Stimulated activated naive CD8-positive, alpha-beta T cell treated with anti-CD3 and anti-CD28 coated beads, Interleukin-15, amount 100 ng/mL, for 72 hours (primary cell): ENCODE measurements around the gene C1orf35.

Source experiments
- ATAC-seq: fragments of 150-1000 bp; cut with Tn5 transposase; 2 replicates; pipeline ENCODE4 v1.10.0; 2021; ENCODE audit warnings: mild to moderate bottlenecking, moderate library complexity
- DNase-seq, 2 donors: peaks; one replicate each; pipeline ENCODE4 v3.0.0; 2021 to 2022
- H3K27ac Mint-ChIP-seq, 2 donors: one replicate each; pipeline ENCODE4 v1.8.0; 2022; ENCODE audit warnings: mild to moderate bottlenecking in 2 of 2, mixed read lengths in 2 of 2, moderate library complexity in 2 of 2
- H3K27me3 Mint-ChIP-seq: one replicate; pipeline ENCODE4 v1.8.0; 2022; ENCODE audit warnings: mixed read lengths
- H3K4me1 Mint-ChIP-seq: one replicate; pipeline ENCODE4 v1.8.0; 2022; ENCODE audit warnings: mild to moderate bottlenecking, mixed read lengths
- H3K4me3 Mint-ChIP-seq, 2 donors: one replicate each; pipeline ENCODE4 v1.8.0; 2022; ENCODE audit warnings: mild to moderate bottlenecking in 2 of 2, mixed read lengths in 2 of 2, moderate library complexity in 1 of 2
- H3K9me3 Mint-ChIP-seq, 2 donors: one replicate each; pipeline ENCODE4 v1.8.0; 2022; ENCODE audit warnings: mixed read lengths in 2 of 2

C1orf35 gene

GRCh38 chr1:228062812-228063211, 40.3 kb downstream of the C1orf35 start:
- peaks cover 29% of the 10 kb centered on the region for H3K4me1 Mint-ChIP-seq
- no peak overlapping the region for H3K27ac Mint-ChIP-seq
- H3K9me3 Mint-ChIP-seq, result no peaks in the 10 kb centered on the region
- DNase-seq (no peak), ATAC-seq (no peak)
- peaks cover 81% of the 10 kb centered on the region for H3K27me3 Mint-ChIP-seq
- H3K4me3 Mint-ChIP-seq, result no peak overlapping the region

- no peak for ATAC-seq
- Mint-ChIP-seq H3K4me3 (no peak overlapping the region), H3K27ac (no peak overlapping the region), H3K9me3 (no peaks in the 10 kb centered on the region), H3K4me1 (peaks cover 29% of the 10 kb centered on the region), H3K27me3 (peaks cover 86% of the 10 kb centered on the region)
- no peak for DNase-seq
Measured at GRCh38 chr1:228062085-228062791, 40.9 kb downstream of the C1orf35 start.

- peaks cover 86% of the 10 kb centered on the region for H3K27me3 Mint-ChIP-seq
- DNase-seq, result no peak
- ATAC-seq, result no peak
- H3K27ac Mint-ChIP-seq, result no peak overlapping the region
- no peaks in the 10 kb centered on the region for H3K9me3 Mint-ChIP-seq
- no peak overlapping the region for H3K4me3 Mint-ChIP-seq
- H3K4me1 Mint-ChIP-seq, result peaks cover 29% of the 10 kb centered on the region
Measured at GRCh38 chr1:228061411-228062084, 41.6 kb downstream of the C1orf35 start.

- no peak for DNase-seq
Measured at GRCh38 chr1:228060458-228061190, 42.5 kb downstream of the C1orf35 start.

GRCh38 chr1:228059634-228060457, 43.3 kb downstream of the C1orf35 start:
- H3K27me3 Mint-ChIP-seq, result peaks cover 79% of the 10 kb centered on the region
- H3K27ac Mint-ChIP-seq, result no peak overlapping the region
- no peaks in the 10 kb centered on the region for H3K9me3 Mint-ChIP-seq
- peaks cover 29% of the 10 kb centered on the region for H3K4me1 Mint-ChIP-seq
- peak overlapping the region; percentile 62 to 74 for H3K4me3 Mint-ChIP-seq
- DNase-seq (peak; percentile 69 to 78), ATAC-seq (peak; percentile 68)

More at GRCh38 chr1:228060458-228061190, 42.5 kb downstream of the C1orf35 start:
- peaks cover 86% of the 10 kb centered on the region for H3K27me3 Mint-ChIP-seq
- peak overlapping the region; percentile 16 to 74 for H3K4me3 Mint-ChIP-seq
- H3K27ac Mint-ChIP-seq, result no peak overlapping the region
- no peaks in the 10 kb centered on the region for H3K9me3 Mint-ChIP-seq
- no peak for ATAC-seq
- H3K4me1 Mint-ChIP-seq, result peaks cover 29% of the 10 kb centered on the region

- Mint-ChIP-seq H3K27ac (no peak overlapping the region), H3K4me1 (peaks cover 29% of the 10 kb centered on the region), H3K9me3 (no peaks in the 10 kb centered on the region), H3K27me3 (peaks cover 77% of the 10 kb centered on the region), H3K4me3 (peak overlapping the region; percentile 7 to 74)
- ATAC-seq, result peak; percentile 44
- DNase-seq, result peak in 1 of 2 donors; percentile 24
Measured at GRCh38 chr1:228058949-228059633, 44.0 kb downstream of the C1orf35 start.

- H3K9me3 Mint-ChIP-seq, result no peaks in the 10 kb centered on the region
- ATAC-seq (no peak), DNase-seq (no peak)
- H3K27ac Mint-ChIP-seq, result no peak overlapping the region
- peaks cover 29% of the 10 kb centered on the region for H3K4me1 Mint-ChIP-seq
- peaks cover 82% of the 10 kb centered on the region for H3K27me3 Mint-ChIP-seq
- H3K4me3 Mint-ChIP-seq, result peak overlapping the region; percentile 7 to 74
Measured at GRCh38 chr1:228058172-228058948, 44.8 kb downstream of the C1orf35 start.
